Loucy (cell line): ENCODE data around the gene BCAS3.

Experiments
- H2AFZ ChIP-seq: fragments of 200-600 bp; sonication (generic); 2 replicates; pipeline ENCODE4 v1.6.0; 2016; ENCODE audit warnings: antibody characterized with exemption, mild to moderate bottlenecking, low read length, moderate library complexity
- H3F3A ChIP-seq: fragments of 200-600 bp; 2 replicates; pipeline ENCODE4 v1.6.0; 2016; ENCODE audit warnings: antibody characterized with exemption, low read depth, mild to moderate bottlenecking
- H3K27me3 ChIP-seq: fragments of 200-600 bp; sonication (generic); 2 replicates; pipeline ENCODE4 v1.6.1; 2014; ENCODE audit warnings: low read length, mild to moderate bottlenecking; ENCODE audit not compliant: insufficient read depth, poor library complexity, severe bottlenecking
- H3K36me3 ChIP-seq: fragments of 200-600 bp; sonication (generic); 2 replicates; pipeline ENCODE4 v1.6.1; 2016; ENCODE audit warnings: low read length; ENCODE audit not compliant: insufficient read depth
- H3K4me1 ChIP-seq: fragments of 200-600 bp; sonication (generic); 2 replicates; pipeline ENCODE4 v1.5.1; 2014; ENCODE audit warnings: low read length, mild to moderate bottlenecking; ENCODE audit not compliant: insufficient read depth, poor library complexity, severe bottlenecking
- H3K4me2 ChIP-seq: fragments of 200-600 bp; sonication (generic); 2 replicates; pipeline ENCODE4 v1.6.0; 2014; ENCODE audit warnings: antibody characterized with exemption, low read length, low read depth, mild to moderate bottlenecking; ENCODE audit not compliant: poor library complexity, severe bottlenecking
- H3K4me3 ChIP-seq: fragments of 200-600 bp; sonication (generic); 2 replicates; pipeline ENCODE4 v1.5.1; 2014; ENCODE audit warnings: low read length, mild to moderate bottlenecking, mixed read lengths; ENCODE audit not compliant: poor library complexity, severe bottlenecking
- H3K79me2 ChIP-seq: fragments of 200-600 bp; sonication (generic); 2 replicates; pipeline ENCODE4 v1.6.1; 2014; ENCODE audit warnings: low read length; ENCODE audit not compliant: insufficient read depth
- H3K9ac ChIP-seq: fragments of 200-600 bp; sonication (generic); 2 replicates; pipeline ENCODE4 v1.6.0; 2014; ENCODE audit warnings: mild to moderate bottlenecking, low read depth, low read length, moderate library complexity; ENCODE audit not compliant: poor library complexity, severe bottlenecking
- H3K9me2 ChIP-seq: fragments of 200-600 bp; sonication (generic); replicated peaks from 2 replicates; pipeline ENCODE4 v1.6.1; 2016; ENCODE audit warnings: low read depth, low read length, mixed read lengths
- H3K9me3 ChIP-seq: fragments of 200-600 bp; sonication (generic); 2 replicates; pipeline ENCODE4 v1.6.1; 2014; ENCODE audit warnings: mild to moderate bottlenecking, antibody characterized with exemption, low read length, low read depth; ENCODE audit not compliant: insufficient read depth
- H4K20me1 ChIP-seq: fragments of 200-600 bp; sonication (generic); 2 replicates; pipeline ENCODE4 v1.6.0; 2014; ENCODE audit warnings: antibody characterized with exemption, low read length, mild to moderate bottlenecking; ENCODE audit not compliant: insufficient read depth, poor library complexity, severe bottlenecking
- CTCF ChIP-seq: fragments of 200-600 bp; sonication (generic); conservative IDR thresholded peaks from 2 replicates; pipeline ENCODE4 v1.5.1; 2014; ENCODE audit warnings: mild to moderate bottlenecking, antibody characterized with exemption, low read length
- EZH2phosphoT487 ChIP-seq: fragments of 200-600 bp; IDR thresholded peaks from 2 replicates; pipeline ENCODE4 v1.6.1; 2018; ENCODE audit warnings: antibody characterized with exemption, mild to moderate bottlenecking, moderate library complexity, borderline replicate concordance

Gene BCAS3

GRCh38 chr17:61140081-61140786 lies 462.6 kb downstream of the BCAS3 start:
- H3K9me3 ChIP-seq = no peaks in the 10 kb centered on the region
- H3K9me2 ChIP-seq = no peaks in the 10 kb centered on the region
- TF ChIP-seq EZH2phosphoT487 = no peak
- TF ChIP-seq CTCF = no peak
- no peak overlapping the region for H3K4me3 ChIP-seq
- H3K36me3 ChIP-seq = no peaks in the 10 kb centered on the region
- H3F3A ChIP-seq = peaks cover 15% of the 10 kb centered on the region
- no peaks in the 10 kb centered on the region for H3K79me2 ChIP-seq
- peaks cover 61% of the 10 kb centered on the region for H3K4me1 ChIP-seq
- H3K27me3 ChIP-seq = no peaks in the 10 kb centered on the region
- H4K20me1 ChIP-seq = no peaks in the 10 kb centered on the region
- H3K9ac ChIP-seq = peak overlapping the region; percentile 51
- H2AFZ ChIP-seq = no peak overlapping the region
- no peak overlapping the region for H3K4me2 ChIP-seq

DNA sequence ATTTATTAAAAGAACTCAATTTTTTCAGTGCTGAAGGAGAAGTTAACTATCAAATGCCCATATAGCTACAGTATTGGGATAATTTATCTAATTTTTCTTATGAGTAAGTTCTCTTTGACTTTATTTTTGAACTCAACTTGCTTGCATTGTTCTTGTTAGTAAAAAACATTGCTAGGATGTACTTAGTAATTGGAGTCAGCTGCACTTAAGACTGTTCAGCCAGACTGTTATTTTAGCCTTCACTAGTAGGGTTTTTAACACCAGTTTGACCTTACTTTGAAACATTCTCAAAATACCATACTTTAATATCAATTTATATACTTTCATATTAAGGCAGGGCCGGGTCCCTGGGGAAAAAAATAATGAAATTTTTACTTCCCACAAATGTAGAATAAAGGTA lies 465.4 kb downstream of the BCAS3 start:
- Histone ChIP-seq H3K79me2 (no peaks in the 10 kb centered on the region), H4K20me1 (no peaks in the 10 kb centered on the region), H3K9ac (no peak overlapping the region), H2AFZ (no peak overlapping the region), H3K9me2 (no peaks in the 10 kb centered on the region), H3K4me2 (no peak overlapping the region), H3F3A (peaks cover 20% of the 10 kb centered on the region), H3K4me3 (no peak overlapping the region), H3K4me1 (peaks cover 73% of the 10 kb centered on the region), H3K27me3 (no peaks in the 10 kb centered on the region), H3K36me3 (no peaks in the 10 kb centered on the region), H3K9me3 (no peaks in the 10 kb centered on the region)
- no peak for TF ChIP-seq CTCF
- no peak for TF ChIP-seq EZH2phosphoT487

DNA sequence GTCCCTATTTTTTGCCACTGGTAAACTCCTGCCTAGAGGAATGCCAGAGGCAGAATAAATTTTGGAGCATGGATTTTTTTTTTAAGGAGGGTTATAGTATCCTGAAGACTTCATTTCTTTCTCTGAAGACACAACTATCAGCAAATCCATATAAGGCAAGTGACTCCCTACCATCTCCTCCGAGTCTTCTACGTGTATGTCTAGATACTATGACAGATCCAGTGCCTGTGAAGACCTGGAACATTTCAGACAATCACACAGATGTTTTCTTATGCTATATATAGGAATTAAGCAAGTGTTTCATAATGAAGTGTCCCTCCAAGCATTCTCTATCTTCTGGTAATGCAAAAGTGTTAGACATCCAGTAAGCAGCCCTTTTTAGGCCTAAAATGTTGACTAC lies 466.5 kb downstream of the BCAS3 start:
- no peaks in the 10 kb centered on the region for H3K9me3 ChIP-seq
- H3K4me3 ChIP-seq = peak overlapping the region; percentile 54
- H3F3A ChIP-seq = peaks cover 22% of the 10 kb centered on the region
- TF ChIP-seq CTCF = no peak
- TF ChIP-seq EZH2phosphoT487 = no peak
- no peaks in the 10 kb centered on the region for H3K9me2 ChIP-seq
- peak overlapping the region; percentile 63 for H3K9ac ChIP-seq
- H3K4me2 ChIP-seq = peak overlapping the region; percentile 68
- H3K36me3 ChIP-seq = no peaks in the 10 kb centered on the region
- H3K79me2 ChIP-seq = no peaks in the 10 kb centered on the region
- no peaks in the 10 kb centered on the region for H3K27me3 ChIP-seq
- H4K20me1 ChIP-seq = no peaks in the 10 kb centered on the region
- H2AFZ ChIP-seq = peak overlapping the region; percentile 77; the same call in 1 of the 2 replicates
- H3K4me1 ChIP-seq = peaks cover 75% of the 10 kb centered on the region
